SU-DHL-6 (cell line): ENCODE results near the gene OR6Q1.

Experiments
- H2AFZ ChIP-seq: fragments of 200-600 bp; sonication (generic); 2 replicates; pipeline ENCODE4 v1.6.1; 2014; ENCODE audit warnings: low read depth, mild to moderate bottlenecking, moderate library complexity, mixed read lengths, antibody characterized with exemption, low read length; ENCODE audit not compliant: severe bottlenecking
- H3F3A ChIP-seq: fragments of 200-600 bp; shearing (Covaris generic); 2 replicates; pipeline ENCODE4 v1.6.0; 2016; ENCODE audit warnings: antibody characterized with exemption, mild to moderate bottlenecking; ENCODE audit not compliant: insufficient read depth
- H3K27ac ChIP-seq: fragments of 200-600 bp; sonication (generic); 2 replicates; pipeline ENCODE4 v1.5.1; 2016; ENCODE audit warnings: low read depth, mild to moderate bottlenecking, low read length, moderate library complexity, mixed read lengths
- H3K27me3 ChIP-seq: fragments of 200-600 bp; sonication (generic), shearing (Covaris generic); 2 replicates; pipeline ENCODE4 v1.6.0; 2014; ENCODE audit warnings: mild to moderate bottlenecking, low read length
- H3K36me3 ChIP-seq: fragments of 200-600 bp; sonication (generic); 2 replicates; pipeline ENCODE4 v1.6.1; 2014; ENCODE audit warnings: mild to moderate bottlenecking, low read length, mixed read lengths
- H3K4me2 ChIP-seq: fragments of 300-600, 200-600 bp; shearing (Covaris generic), sonication (generic); 2 replicates; pipeline ENCODE4 v1.6.0; 2014; ENCODE audit warnings: low read length, low read depth, mild to moderate bottlenecking; ENCODE audit not compliant: poor library complexity, severe bottlenecking
- H3K4me3 ChIP-seq: fragments of 200-600 bp; sonication (generic); 2 replicates; pipeline ENCODE4 v1.5.1; 2014; ENCODE audit warnings: antibody characterized with exemption, low read length, mild to moderate bottlenecking, mixed read lengths; ENCODE audit not compliant: insufficient read depth, poor library complexity, severe bottlenecking
- H3K79me2 ChIP-seq: fragments of 200-600 bp; sonication (generic); 2 replicates; pipeline ENCODE4 v1.6.1; 2014; ENCODE audit warnings: mild to moderate bottlenecking, low read length, moderate library complexity; ENCODE audit not compliant: insufficient read depth
- H3K9ac ChIP-seq: fragments of 200-600 bp; sonication (generic); 2 replicates; pipeline ENCODE4 v1.7.0; 2014; ENCODE audit warnings: mild to moderate bottlenecking, low read length
- H3K9me2 ChIP-seq: fragments of 200-600 bp; sonication (generic); replicated peaks from 2 replicates; pipeline ENCODE4 v1.6.1; 2014; ENCODE audit warnings: low read length; ENCODE audit not compliant: insufficient read depth
- H3K9me3 ChIP-seq: fragments of 200-600 bp; sonication (generic); 2 replicates; pipeline ENCODE4 v1.6.1; 2014; ENCODE audit warnings: low read length, mixed read lengths; ENCODE audit not compliant: insufficient read depth
- H4K20me1 ChIP-seq: fragments of 200-600 bp; sonication (generic); 2 replicates; pipeline ENCODE4 v1.6.1; 2014; ENCODE audit warnings: low read depth, mild to moderate bottlenecking, antibody characterized with exemption, low read length, moderate library complexity, mixed read lengths
- EZH2phosphoT487 ChIP-seq: fragments of 200-600 bp; sonication (generic), shearing (Covaris generic); conservative IDR thresholded peaks from 2 replicates; pipeline ENCODE4 v1.6.1; 2018; ENCODE audit warnings: mild to moderate bottlenecking, antibody characterized with exemption, low read length, moderate library complexity, mixed read lengths
- TF ChIP-seq, protein P1 (sequence below): fragments of 200-600 bp; sonication (generic); IDR thresholded peaks from one replicate; pipeline ENCODE4 v1.5.1; 2017; ENCODE audit warnings: antibody characterized with exemption, mild to moderate bottlenecking, low read length, moderate library complexity; ENCODE audit not compliant: insufficient read depth, poor library complexity, severe bottlenecking

OR6Q1 gene

DNA sequence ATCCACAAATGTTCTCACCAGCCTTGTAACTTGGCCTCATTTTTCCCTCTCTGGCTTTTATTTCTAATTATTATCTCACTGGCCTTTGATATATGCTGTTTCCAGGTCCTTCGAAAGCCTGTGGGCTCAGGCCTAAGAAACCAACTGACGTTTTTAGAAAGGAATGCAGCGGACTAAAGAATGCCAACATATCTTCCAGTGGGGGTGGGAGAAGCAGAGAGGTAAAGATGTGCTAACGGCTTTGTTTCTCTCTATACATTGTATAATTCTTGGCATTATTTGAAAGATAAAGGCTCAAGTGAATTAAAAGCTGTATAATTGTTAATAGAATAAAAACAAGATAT is 28.2 kb downstream of the OR6Q1 start:
- no peaks in the 10 kb centered on the region for H3K9me3 ChIP-seq
- no peaks in the 10 kb centered on the region for H4K20me1 ChIP-seq
- H3K4me2 ChIP-seq, result no peak overlapping the region
- no peaks in the 10 kb centered on the region for H3F3A ChIP-seq
- no peak overlapping the region for H3K4me3 ChIP-seq
- H3K36me3 ChIP-seq, result no peaks in the 10 kb centered on the region
- H2AFZ ChIP-seq, result no peak overlapping the region
- no peaks in the 10 kb centered on the region for H3K9me2 ChIP-seq
- no peaks in the 10 kb centered on the region for H3K27me3 ChIP-seq
- H3K9ac ChIP-seq, result no peak overlapping the region
- TF ChIP-seq, protein P1, sequence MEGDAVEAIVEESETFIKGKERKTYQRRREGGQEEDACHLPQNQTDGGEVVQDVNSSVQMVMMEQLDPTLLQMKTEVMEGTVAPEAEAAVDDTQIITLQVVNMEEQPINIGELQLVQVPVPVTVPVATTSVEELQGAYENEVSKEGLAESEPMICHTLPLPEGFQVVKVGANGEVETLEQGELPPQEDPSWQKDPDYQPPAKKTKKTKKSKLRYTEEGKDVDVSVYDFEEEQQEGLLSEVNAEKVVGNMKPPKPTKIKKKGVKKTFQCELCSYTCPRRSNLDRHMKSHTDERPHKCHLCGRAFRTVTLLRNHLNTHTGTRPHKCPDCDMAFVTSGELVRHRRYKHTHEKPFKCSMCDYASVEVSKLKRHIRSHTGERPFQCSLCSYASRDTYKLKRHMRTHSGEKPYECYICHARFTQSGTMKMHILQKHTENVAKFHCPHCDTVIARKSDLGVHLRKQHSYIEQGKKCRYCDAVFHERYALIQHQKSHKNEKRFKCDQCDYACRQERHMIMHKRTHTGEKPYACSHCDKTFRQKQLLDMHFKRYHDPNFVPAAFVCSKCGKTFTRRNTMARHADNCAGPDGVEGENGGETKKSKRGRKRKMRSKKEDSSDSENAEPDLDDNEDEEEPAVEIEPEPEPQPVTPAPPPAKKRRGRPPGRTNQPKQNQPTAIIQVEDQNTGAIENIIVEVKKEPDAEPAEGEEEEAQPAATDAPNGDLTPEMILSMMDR, result no peak
- no peak for TF ChIP-seq EZH2phosphoT487
- no peaks in the 10 kb centered on the region for H3K79me2 ChIP-seq
- H3K27ac ChIP-seq, result no peak overlapping the region

DNA sequence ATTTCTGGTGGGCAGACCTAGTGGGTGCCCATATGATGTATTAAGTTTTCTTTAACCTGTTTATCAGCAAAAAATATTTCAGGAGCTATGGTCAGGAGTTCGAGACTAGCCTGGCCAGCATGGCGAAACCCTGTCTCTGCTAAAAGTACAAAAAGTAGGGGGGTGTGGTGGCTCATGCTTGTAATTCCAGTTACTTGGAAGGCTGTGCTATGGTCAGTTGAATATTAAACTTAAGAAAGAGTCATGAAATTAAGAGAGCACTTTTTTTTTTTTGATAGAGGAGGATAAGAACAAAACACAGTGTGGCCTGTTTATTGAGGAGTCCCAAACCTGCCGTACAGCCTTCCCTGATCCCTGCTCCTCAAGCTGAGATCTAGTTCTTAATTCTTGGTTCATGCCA is 29.8 kb downstream of the OR6Q1 start:
- Histone ChIP-seq H3K9ac (no peak overlapping the region), H3K36me3 (no peaks in the 10 kb centered on the region)

DNA sequence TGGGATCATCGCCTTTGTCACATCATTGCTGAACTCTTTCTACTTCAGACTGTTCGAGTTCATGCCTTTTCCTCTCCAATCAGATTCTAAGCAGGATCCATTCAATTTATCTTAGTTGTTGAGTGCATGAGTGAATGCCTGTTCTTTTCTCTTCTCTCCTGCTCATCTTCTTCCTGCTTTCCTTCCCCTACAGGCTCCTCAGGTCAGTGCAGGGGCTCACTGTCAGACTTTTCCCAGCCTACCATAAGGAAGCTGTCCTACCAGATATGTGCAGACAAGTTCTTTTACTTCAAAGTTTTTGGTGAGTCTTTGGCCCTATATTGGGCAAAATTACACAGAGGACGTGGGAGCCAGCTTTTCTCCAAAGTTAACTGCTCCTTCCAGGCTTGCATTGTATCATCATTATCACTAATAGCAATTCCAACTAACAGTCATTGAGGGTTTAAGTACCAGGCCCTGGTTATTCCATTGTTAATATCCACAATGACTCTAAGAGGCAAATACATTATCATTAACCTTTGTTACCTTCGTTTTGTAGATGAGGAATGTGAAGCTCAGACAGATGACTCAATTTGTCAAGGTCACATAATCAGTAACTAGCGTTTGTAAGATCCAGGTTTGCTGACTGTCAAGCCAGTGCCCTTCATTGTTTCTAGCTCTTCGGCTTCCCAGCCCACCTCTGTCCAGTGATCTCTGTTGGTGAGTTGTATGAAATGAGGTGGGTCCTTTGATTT is 30.4 kb downstream of the OR6Q1 start:
- H4K20me1 ChIP-seq, result no peaks in the 10 kb centered on the region
- H3K4me2 ChIP-seq, result no peak overlapping the region
- no peak overlapping the region for H3K27ac ChIP-seq
- H3K36me3 ChIP-seq, result no peaks in the 10 kb centered on the region
- H2AFZ ChIP-seq, result no peak overlapping the region
- no peak overlapping the region for H3K4me3 ChIP-seq
- H3K9me2 ChIP-seq, result no peaks in the 10 kb centered on the region
- H3K27me3 ChIP-seq, result no peaks in the 10 kb centered on the region
- no peaks in the 10 kb centered on the region for H3K79me2 ChIP-seq
- no peaks in the 10 kb centered on the region for H3F3A ChIP-seq
- TF ChIP-seq, protein P1, result no peak
- TF ChIP-seq EZH2phosphoT487, result no peak
- H3K9ac ChIP-seq, result no peak overlapping the region
- no peaks in the 10 kb centered on the region for H3K9me3 ChIP-seq

More for the DNA sequence above, 29.8 kb downstream of the OR6Q1 start:
- no peak overlapping the region for H3K4me3 ChIP-seq
- no peaks in the 10 kb centered on the region for H3K9me3 ChIP-seq
- H3K79me2 ChIP-seq, result no peaks in the 10 kb centered on the region
- H4K20me1 ChIP-seq, result no peaks in the 10 kb centered on the region
- no peak overlapping the region for H3K27ac ChIP-seq
- H3K9me2 ChIP-seq, result no peaks in the 10 kb centered on the region
- H3K4me2 ChIP-seq, result no peak overlapping the region
- H2AFZ ChIP-seq, result no peak overlapping the region
- no peaks in the 10 kb centered on the region for H3F3A ChIP-seq
- H3K27me3 ChIP-seq, result no peaks in the 10 kb centered on the region
- TF ChIP-seq, protein P1, result no peak
- no peak for TF ChIP-seq EZH2phosphoT487
